Thymus (tissue), 14 donors: ENCODE data around the gene TUSC2. TPM values are rescaled to one million over a fixed set of nuclear protein-coding genes. Genes with fewer than 3 reads are reported as not detected.

Experiments
- DNase-seq, 9 donors: peaks; one replicate each; pipeline ENCODE4 v3.0.0-alpha.2; 2013; ENCODE audit warnings: low spot score in 9 of 9, low read depth in 6 of 9, missing footprints in 1 of 9
- H3K27ac ChIP-seq, 2 donors: one replicate each; pipeline ENCODE4 v1.5.1; 2013; ENCODE audit warnings: control low read depth in 1 of 2, low read depth in 1 of 2, low read length in 1 of 2, mild to moderate bottlenecking in 1 of 2, moderate library complexity in 1 of 2
- H3K27me3 ChIP-seq, 2 donors: one replicate each; pipeline ENCODE4 v1.5.1; 2013; ENCODE audit warnings: low read length in 1 of 2; ENCODE audit not compliant: control insufficient read depth in 2 of 2, insufficient read depth in 1 of 2
- H3K36me3 ChIP-seq, 2 donors: one replicate each; pipeline ENCODE4 v1.5.1; 2013; ENCODE audit warnings: low read length in 1 of 2, mild to moderate bottlenecking in 1 of 2, moderate library complexity in 1 of 2; ENCODE audit not compliant: control insufficient read depth in 2 of 2, insufficient read depth in 2 of 2
- H3K4me1 ChIP-seq, 2 donors: one replicate each; pipeline ENCODE4 v1.5.1; 2013; ENCODE audit warnings: low read length in 2 of 2; ENCODE audit not compliant: control insufficient read depth in 2 of 2, insufficient read depth in 2 of 2
- H3K4me3 ChIP-seq, 2 donors: one replicate each; pipeline ENCODE4 v1.5.1; 2013; ENCODE audit warnings: low read length in 2 of 2, control low read depth in 1 of 2, mild to moderate bottlenecking in 1 of 2
- H3K9me3 ChIP-seq, 2 donors: one replicate each; pipeline ENCODE4 v1.5.1; 2013; ENCODE audit warnings: low read length in 1 of 2, mild to moderate bottlenecking in 1 of 2; ENCODE audit not compliant: control insufficient read depth in 2 of 2, insufficient read depth in 1 of 2
- WGBS: extraction: QIAGEN DNeasy Blood & Tissue Kit; methylation state at CpG from one replicate; pipeline ENCODE4 v1.1.7; 2013; 5-methylcytosine and 5-hydroxymethylcytosine counted together
- long read RNA-seq, 10 donors: transcript quantifications; one replicate each; lab custom pipeline, GENCODE V29; 2026
- polyA plus RNA-seq: library from polyadenylated mRNA; stranded (reverse); fragments of 200-250 nt; gene quantifications from one replicate; pipeline ENCODE4 v1.2.3, GENCODE V29; 2013
- total RNA-seq: library from RNA; stranded (reverse); fragments of 120-200 nt; gene quantifications from one replicate; pipeline ENCODE4 v1.2.4, GENCODE V29; 2013
- donor health status: healthy.

Gene TUSC2, protein sequence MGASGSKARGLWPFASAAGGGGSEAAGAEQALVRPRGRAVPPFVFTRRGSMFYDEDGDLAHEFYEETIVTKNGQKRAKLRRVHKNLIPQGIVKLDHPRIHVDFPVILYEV
- total RNA-seq (23.6 TPM), polyA plus RNA-seq (27.5 TPM)
- long read RNA-seq, donor 1, partial matches to known transcripts: 0 of 3 reads
- long read RNA-seq, donor 1, other reads (novel, unspliced or antisense): 0 of 3 reads
- long read RNA-seq, donor 2, transcript TUSC2-201 (3 exons, 1,691 nt): major isoform, 38 of 40 reads
- long read RNA-seq, donor 2, partial matches to known transcripts: 0 of 40 reads
- long read RNA-seq, donor 2, other reads (novel, unspliced or antisense): 0 of 40 reads
- long read RNA-seq, donor 3, transcript TUSC2-201 (3 exons, 1,691 nt): major isoform, 45 of 47 reads
- long read RNA-seq, donor 3, partial matches to known transcripts: 0 of 47 reads
- long read RNA-seq, donor 3, other reads (novel, unspliced or antisense): 0 of 47 reads
- long read RNA-seq, donor 4, transcript TUSC2-201 (3 exons, 1,691 nt): major isoform, 14 of 16 reads
- long read RNA-seq, donor 4, partial matches to known transcripts: 0 of 16 reads
- long read RNA-seq, donor 4, other reads (novel, unspliced or antisense): 0 of 16 reads
- long read RNA-seq, donor 5, transcript TUSC2-201 (3 exons, 1,691 nt): major isoform, 46 of 46 reads
- long read RNA-seq, donor 5, partial matches to known transcripts: 0 of 46 reads
- long read RNA-seq, donor 5, other reads (novel, unspliced or antisense): 0 of 46 reads
- long read RNA-seq, donor 6, transcript TUSC2-201 (3 exons, 1,691 nt): major isoform, 13 of 13 reads
- long read RNA-seq, donor 6, partial matches to known transcripts: 0 of 13 reads
- long read RNA-seq, donor 6, other reads (novel, unspliced or antisense): 0 of 13 reads
- long read RNA-seq, donor 7, transcript TUSC2-201 (3 exons, 1,691 nt): major isoform, 22 of 23 reads
- long read RNA-seq, donor 7, partial matches to known transcripts: 0 of 23 reads
- long read RNA-seq, donor 7, other reads (novel, unspliced or antisense): 0 of 23 reads
- long read RNA-seq, donor 8, transcript TUSC2-201 (3 exons, 1,691 nt): major isoform, 6 of 6 reads
- long read RNA-seq, donor 8, partial matches to known transcripts: 0 of 6 reads
- long read RNA-seq, donor 8, other reads (novel, unspliced or antisense): 0 of 6 reads
- long read RNA-seq, donor 9, transcript TUSC2-201 (3 exons, 1,691 nt): major isoform, 10 of 11 reads
- long read RNA-seq, donor 9, partial matches to known transcripts: 0 of 11 reads
- long read RNA-seq, donor 9, other reads (novel, unspliced or antisense): 0 of 11 reads
- long read RNA-seq, donor 10, transcript TUSC2-201 (3 exons, 1,691 nt): major isoform, 28 of 30 reads
- long read RNA-seq, donor 10, partial matches to known transcripts: 0 of 30 reads
- long read RNA-seq, donor 10, other reads (novel, unspliced or antisense): 0 of 30 reads

DNA sequence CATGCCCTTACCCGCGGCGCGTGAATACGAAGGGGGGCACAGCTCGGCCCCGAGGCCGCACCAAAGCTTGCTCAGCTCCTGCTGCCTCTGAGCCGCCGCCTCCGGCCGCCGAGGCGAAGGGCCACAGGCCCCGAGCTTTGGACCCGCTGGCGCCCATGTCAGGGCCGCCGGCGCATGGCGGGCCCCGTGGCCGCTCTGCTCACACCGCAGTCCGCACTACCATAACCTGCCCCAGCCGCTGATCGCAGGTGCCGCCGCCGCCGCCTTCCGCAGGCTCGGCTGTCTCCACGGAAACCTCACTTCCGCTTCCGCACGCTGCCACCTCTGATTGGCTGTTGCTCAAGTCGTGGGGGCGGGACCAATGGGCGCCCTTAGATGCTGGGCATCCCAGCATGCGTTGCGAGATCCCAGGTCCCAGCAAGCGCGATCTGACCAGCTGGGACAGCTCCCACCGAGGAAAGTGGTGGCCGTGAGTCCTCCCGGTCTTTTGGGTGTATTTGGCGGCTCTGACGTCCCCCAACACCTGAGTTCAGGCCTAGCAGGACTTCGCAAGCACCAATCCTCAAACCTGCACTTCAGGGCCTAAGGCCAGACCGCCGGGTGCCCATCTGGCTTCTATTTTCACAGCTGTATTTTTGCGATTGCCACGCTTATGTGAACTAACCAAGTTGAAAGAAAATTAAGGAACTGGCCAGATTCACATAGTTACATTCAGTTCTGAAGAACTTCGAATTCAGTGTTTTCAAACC, at the start of gene TUSC2:
Gene TUSC2 (minus strand): TSS at position 281 of the 749 bp plus-strand sequence. CDS start 124 bp downstream, at position 157.
- Histone ChIP-seq H3K27ac (peak within 1 kb of the TSS; percentile 82 to 86), H3K4me3 (peak within 1 kb of the TSS; percentile 81 to 88), H3K9me3 (peaks cover 0 to 4% of the 10 kb centered on the region in 2 donors), H3K36me3 (peaks cover 47 to 53% of the 10 kb centered on the region in 2 donors), H3K27me3 (no peaks in the 10 kb centered on the region), H3K4me1 (peaks cover 5 to 20% of the 10 kb centered on the region in 2 donors)
- DNase-seq: peak; percentile 91 to 99 (median 97)
- 4% methylated on average over 55 of the region's 55 CpGs for WGBS

DNA sequence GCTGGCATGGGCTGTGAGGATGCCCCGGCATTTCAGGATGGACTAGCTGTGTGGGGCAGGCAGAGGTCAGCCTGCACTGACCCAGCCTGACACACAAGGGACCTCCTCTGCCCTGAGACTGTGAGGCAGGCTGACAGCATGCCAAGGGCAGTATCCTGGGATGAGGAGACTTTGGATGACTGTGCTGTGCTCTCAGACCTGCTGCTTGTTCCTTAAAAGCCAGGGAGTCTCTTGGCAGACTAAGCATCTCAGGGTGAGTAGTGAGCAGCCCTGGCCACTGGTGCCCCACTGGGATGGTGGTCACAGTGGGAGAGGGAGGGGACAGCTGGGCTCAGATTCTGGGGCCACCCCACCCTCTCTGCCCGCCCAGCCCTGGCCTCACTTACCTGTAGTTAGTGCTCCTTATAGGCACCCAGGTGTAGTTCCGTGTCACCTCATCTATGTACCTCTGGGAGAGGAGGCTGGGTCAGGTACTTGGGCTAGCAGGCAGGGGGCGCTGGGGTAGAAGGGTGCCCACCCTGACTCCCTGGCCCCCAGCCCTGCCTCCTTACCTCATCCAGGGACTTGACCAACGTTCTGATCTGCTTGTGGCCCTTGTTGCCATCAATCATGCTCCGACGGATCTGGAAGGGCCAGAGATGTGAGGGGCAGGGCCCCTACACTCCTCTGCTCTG, 47.4 kb upstream of the TUSC2 start:
- no peak overlapping the region for H3K27ac ChIP-seq
- WGBS: 89% methylated on average over 7 of the region's 7 CpGs
- H3K36me3 ChIP-seq: no peaks in the 10 kb centered on the region

DNA sequence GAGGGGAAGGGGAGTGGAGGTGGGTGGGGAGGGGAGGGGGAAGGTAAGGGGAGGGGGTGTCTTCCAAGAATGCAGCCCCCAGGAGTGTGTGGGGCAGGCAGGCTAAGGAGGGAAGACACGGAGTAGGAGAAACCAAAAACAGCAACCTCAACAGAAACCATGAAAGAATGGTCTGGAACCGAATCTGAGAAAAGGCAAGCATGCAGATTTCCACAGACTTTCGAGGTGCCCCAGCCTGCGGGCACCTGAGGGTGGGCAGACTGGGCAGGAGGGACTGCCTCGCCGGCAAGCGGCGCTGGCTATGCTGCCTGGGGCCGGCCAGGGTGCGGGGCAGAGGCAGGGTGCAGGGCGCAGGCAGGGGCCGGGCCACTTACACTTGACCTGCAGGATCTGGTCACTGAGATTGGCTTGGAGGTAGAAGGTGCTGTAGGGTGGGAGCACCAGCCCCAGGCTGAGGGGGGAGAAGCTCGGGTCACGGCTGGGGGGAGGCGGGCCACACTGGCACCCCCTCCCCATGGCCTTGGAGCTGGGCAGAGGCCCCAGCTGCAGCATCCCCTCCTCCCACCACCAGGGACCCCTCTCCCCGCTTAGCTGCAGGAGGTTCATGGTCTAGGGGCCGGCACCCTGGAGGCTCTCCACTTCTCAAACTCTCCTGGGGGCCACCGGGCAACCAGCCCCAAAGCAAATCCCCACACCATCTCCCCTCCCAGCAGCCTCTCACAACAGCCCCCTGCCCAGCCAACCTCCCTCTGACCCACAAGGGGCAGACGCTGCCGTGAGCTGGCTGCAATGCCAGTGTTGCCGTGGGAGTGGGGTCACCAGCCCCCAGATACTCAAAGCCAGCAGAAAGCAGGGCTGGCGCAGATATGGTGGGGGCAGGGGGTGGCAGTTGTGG, 46.6 kb upstream of the TUSC2 start:
- peaks cover 3 to 20% of the 10 kb centered on the region in 2 donors for H3K4me1 ChIP-seq
- H3K27me3 ChIP-seq: peaks cover 0 to 4% of the 10 kb centered on the region in 2 donors
- no peak overlapping the region for H3K27ac ChIP-seq
- WGBS: 81% methylated on average over 22 of the region's 22 CpGs
- no peaks in the 10 kb centered on the region for H3K36me3 ChIP-seq
- DNase-seq: no peak
- no peaks in the 10 kb centered on the region for H3K9me3 ChIP-seq
- H3K4me3 ChIP-seq: no peak overlapping the region

More for the DNA sequence above, 47.4 kb upstream of the TUSC2 start:
- H3K4me1 ChIP-seq: peaks cover 3 to 20% of the 10 kb centered on the region in 2 donors
- H3K9me3 ChIP-seq: no peaks in the 10 kb centered on the region
- H3K27me3 ChIP-seq: peaks cover 0 to 4% of the 10 kb centered on the region in 2 donors
- no peak for DNase-seq
- H3K4me3 ChIP-seq: no peak overlapping the region

DNA sequence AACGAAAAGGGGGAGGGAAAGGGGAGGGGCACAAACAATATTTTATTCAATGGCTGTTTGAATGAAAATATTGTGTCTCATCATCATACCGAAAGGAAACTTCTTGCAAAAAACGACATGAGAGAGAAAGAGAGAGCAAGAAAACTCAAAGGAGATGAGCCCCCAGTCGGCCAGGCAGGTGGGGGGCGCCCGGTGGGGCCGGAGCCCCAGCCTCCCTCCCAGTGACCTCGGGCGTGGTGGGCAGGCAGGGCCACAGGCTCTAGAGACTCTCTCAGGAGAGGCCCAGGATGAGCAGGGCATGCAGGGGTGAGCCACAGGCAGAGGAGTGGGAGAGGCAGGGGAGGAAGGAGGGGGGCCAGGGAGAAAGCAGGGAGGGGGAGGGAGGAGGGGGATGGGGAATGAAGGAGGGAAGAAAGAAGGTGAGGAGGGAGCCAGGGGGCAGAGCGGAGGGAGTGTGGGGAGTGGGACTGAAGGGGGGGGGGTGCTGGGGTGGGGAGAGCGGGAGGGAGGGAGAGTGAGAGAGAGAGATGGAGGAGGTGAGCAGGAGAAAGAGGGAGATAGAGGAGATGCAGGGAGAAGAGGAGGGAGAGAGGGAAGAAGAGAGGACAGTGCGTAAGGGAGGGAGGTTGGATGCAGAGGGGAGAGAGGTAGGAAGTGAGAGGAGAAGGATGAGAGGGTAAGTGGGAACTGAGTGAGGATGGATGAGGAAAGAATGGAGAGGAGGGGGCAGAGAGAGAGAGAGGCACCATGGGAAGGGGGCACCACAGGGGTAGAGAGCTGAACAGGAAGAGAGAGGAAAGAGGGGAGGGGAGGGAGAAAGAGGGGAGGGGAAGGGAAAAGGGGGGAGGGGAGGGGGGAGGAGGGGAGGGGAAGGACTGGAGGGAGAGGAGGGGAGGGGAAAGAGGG, 45.4 kb upstream of the TUSC2 start:
- WGBS: 74% methylated on average over 12 of the region's 12 CpGs
- Histone ChIP-seq H3K4me1 (peaks cover 3 to 20% of the 10 kb centered on the region in 2 donors), H3K9me3 (no peaks in the 10 kb centered on the region), H3K27ac (no peak overlapping the region), H3K36me3 (no peaks in the 10 kb centered on the region), H3K4me3 (no peak overlapping the region), H3K27me3 (peaks cover 0 to 4% of the 10 kb centered on the region in 2 donors)
- DNase-seq: no peak

DNA sequence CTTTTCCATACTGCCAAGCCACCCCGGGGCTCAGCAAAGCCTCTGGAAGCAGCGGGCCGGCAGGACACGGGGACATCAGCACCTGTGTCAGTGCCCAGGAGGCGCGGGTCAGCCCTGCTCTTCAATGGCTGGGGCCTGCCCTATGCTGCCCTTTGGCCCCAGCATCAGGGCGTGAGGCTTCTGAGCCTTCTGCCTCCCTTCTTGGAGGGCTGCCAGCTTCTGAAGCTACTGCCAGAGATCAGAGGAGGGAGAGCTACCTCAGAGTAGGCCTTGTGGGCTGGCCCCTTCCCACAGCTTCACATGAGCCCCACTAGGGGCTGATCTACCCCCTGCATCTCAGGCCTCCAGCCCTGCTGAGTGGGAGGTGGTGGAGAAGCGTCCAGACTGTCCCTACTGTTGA, 44.3 kb upstream of the TUSC2 start:
- 67% methylated on average over 8 of the region's 8 CpGs for WGBS
- Histone ChIP-seq H3K9me3 (no peaks in the 10 kb centered on the region), H3K27ac (peak overlapping the region in 1 of 2 donors; percentile 55), H3K4me3 (no peak overlapping the region), H3K4me1 (peaks cover 3 to 20% of the 10 kb centered on the region in 2 donors), H3K27me3 (peaks cover 0 to 4% of the 10 kb centered on the region in 2 donors), H3K36me3 (no peaks in the 10 kb centered on the region)
- peak in 5 of 9 donors; percentile 17 to 69 (median 37) for DNase-seq

DNA sequence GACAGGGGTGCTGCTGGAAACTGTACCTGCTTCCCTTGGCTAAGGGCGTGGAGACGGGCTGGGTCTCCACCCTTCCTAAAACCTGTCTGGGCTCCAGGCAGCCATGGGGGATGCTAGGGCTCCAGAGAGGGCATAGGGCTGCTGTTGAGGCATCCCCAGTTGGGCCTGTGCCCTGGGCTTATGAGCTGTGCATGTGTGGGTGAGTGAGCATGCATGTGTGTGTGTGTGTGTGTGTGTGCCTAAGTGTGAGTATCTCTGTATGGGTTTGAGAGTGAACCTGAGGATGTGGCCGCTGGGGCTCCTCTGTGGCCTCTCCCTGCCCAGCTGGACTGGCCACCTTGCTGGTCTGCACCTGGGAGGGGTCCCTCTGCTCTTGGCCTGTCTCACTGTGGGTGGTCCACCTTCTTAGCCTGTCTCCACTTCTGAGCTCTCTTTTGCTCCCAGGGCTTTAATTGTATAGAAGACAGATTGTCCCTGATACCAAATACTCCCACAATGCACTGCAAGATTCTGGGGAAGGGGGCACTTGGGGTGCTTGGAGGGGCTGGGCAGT, 43.2 kb upstream of the TUSC2 start:
- Histone ChIP-seq H3K27ac (no peak overlapping the region), H3K36me3 (no peaks in the 10 kb centered on the region), H3K27me3 (peaks cover 0 to 4% of the 10 kb centered on the region in 2 donors), H3K4me1 (peaks cover 3 to 21% of the 10 kb centered on the region in 2 donors), H3K4me3 (no peak overlapping the region), H3K9me3 (no peaks in the 10 kb centered on the region)
- WGBS: 96% methylated on average over 3 of the region's 3 CpGs
- DNase-seq: no peak
